Kidney tubule cell (primary cell): ENCODE measurements around the gene EDAR.

Experiments used
- DNase-seq: peaks from one replicate; pipeline ENCODE4 v3.0.0-alpha.2; 2018; ENCODE audit warnings: low spot score

EDAR gene

GRCh38 chr2:108940156-108940555 is 48.9 kb downstream of the EDAR start:
- no peak for DNase-seq

- no peak for DNase-seq
Measured at GRCh38 chr2:108938077-108938710, 50.8 kb downstream of the EDAR start.

- no peak for DNase-seq
Measured at GRCh38 chr2:108937367-108938017, 51.5 kb downstream of the EDAR start.

GRCh38 chr2:108936866-108937265 is 52.2 kb downstream of the EDAR start:
- DNase-seq: no peak

- DNase-seq: no peak
Measured at GRCh38 chr2:108936076-108936864, 52.8 kb downstream of the EDAR start.

- peak; percentile 58 for DNase-seq
Measured at GRCh38 chr2:108935271-108935741, 53.7 kb downstream of the EDAR start.

- DNase-seq: no peak
Measured at GRCh38 chr2:108934583-108935245, 54.3 kb downstream of the EDAR start.

- no peak for DNase-seq
Measured at GRCh38 chr2:108934151-108934550, 54.9 kb downstream of the EDAR start.

- DNase-seq: no peak
Measured at GRCh38 chr2:108933691-108934117, 55.3 kb downstream of the EDAR start.

GRCh38 chr2:108932736-108933332 is 56.2 kb downstream of the EDAR start:
- DNase-seq: no peak

- no peak for DNase-seq
Measured at GRCh38 chr2:108931372-108931771, 57.6 kb downstream of the EDAR start.

- no peak for DNase-seq
Measured at GRCh38 chr2:108929807-108930425, 59.1 kb downstream of the EDAR start.

GRCh38 chr2:108928660-108929377 is 60.2 kb downstream of the EDAR start:
- no peak for DNase-seq

GRCh38 chr2:108927936-108928659 is 60.9 kb downstream of the EDAR start:
- DNase-seq: peak; percentile 69

GRCh38 chr2:108927405-108927804 is 61.6 kb downstream of the EDAR start:
- no peak for DNase-seq

- DNase-seq: no peak
Measured at GRCh38 chr2:108926561-108927380, 62.2 kb downstream of the EDAR start.

GRCh38 chr2:108925735-108926134 is 63.3 kb downstream of the EDAR start:
- no peak for DNase-seq

- DNase-seq: no peak
Measured at GRCh38 chr2:108925286-108925685, 63.7 kb downstream of the EDAR start.

- no peak for DNase-seq
Measured at GRCh38 chr2:108924580-108925251, 64.3 kb downstream of the EDAR start.
